OCI-LY3 (cell line): ENCODE measurements around the gene PTPRT.

Source experiments
- EZH2phosphoT487 ChIP-seq: fragments of 200-600 bp; shearing (Covaris generic); IDR thresholded peaks from 2 replicates; pipeline ENCODE4 v1.6.1; 2018; ENCODE audit warnings: antibody characterized with exemption, mixed run types, low read depth
- TF ChIP-seq, protein P1 (sequence below): fragments of 200-600, 300-600 bp; sonication (generic); IDR thresholded peaks from 2 replicates; pipeline ENCODE4 v1.5.1; 2014; ENCODE audit warnings: antibody characterized with exemption, low read length, low read depth

DNA sequence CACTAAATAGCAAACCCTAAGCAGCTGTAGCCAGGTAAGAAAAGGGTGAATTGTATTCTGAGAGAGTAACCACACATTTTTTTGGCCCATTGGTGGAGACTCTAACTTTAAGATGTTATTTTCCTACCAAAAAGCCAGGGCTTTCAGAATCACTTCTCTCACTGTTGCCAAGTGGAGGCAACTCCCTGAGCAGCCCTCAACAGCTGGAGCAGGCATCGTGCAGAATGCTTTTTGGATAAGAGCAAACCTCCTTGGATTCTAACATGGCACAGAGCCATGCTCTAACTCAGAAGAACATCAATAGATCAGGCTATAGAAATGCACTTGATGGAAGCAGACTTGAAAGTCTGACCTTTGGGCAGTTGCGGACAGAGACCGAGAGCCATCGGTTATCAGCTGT is 849.3 kb downstream of the PTPRT start:
- TF ChIP-seq, protein P1, sequence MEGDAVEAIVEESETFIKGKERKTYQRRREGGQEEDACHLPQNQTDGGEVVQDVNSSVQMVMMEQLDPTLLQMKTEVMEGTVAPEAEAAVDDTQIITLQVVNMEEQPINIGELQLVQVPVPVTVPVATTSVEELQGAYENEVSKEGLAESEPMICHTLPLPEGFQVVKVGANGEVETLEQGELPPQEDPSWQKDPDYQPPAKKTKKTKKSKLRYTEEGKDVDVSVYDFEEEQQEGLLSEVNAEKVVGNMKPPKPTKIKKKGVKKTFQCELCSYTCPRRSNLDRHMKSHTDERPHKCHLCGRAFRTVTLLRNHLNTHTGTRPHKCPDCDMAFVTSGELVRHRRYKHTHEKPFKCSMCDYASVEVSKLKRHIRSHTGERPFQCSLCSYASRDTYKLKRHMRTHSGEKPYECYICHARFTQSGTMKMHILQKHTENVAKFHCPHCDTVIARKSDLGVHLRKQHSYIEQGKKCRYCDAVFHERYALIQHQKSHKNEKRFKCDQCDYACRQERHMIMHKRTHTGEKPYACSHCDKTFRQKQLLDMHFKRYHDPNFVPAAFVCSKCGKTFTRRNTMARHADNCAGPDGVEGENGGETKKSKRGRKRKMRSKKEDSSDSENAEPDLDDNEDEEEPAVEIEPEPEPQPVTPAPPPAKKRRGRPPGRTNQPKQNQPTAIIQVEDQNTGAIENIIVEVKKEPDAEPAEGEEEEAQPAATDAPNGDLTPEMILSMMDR: no peak
- TF ChIP-seq EZH2phosphoT487: no peak
